Endothelial cell of umbilical vein (primary cell): Measurements from ENCODE around the gene CYP11A1. TPM values are rescaled to one million over a fixed set of nuclear protein-coding genes. Genes with fewer than 3 reads are reported as not detected.

ENCODE experiments used
- BruUV-seq: library from RNA; stranded (reverse); fragments of 400-500 nt; replicated peaks from 2 replicates; lab custom pipeline; 2021; lab: Mats Ljungman, UMichigan
- CTCF ChIA-PET: fragments of 300-600, 350-600 bp; sonication (Branson Sonifier 250); formaldehyde crosslinking; loops from one replicate; lab custom pipeline; 2021; ENCODE audit warnings: antibody characterized with exemption, inconsistent platforms; lab: Charles Lee
- POLR2A ChIA-PET: fragments of 300-600, 350-600 bp; sonication (Branson Sonifier 250); formaldehyde crosslinking; loops from one replicate; lab custom pipeline; 2021; ENCODE audit warnings: antibody characterized with exemption, inconsistent platforms; lab: Charles Lee
- DNase-seq: peaks from one replicate; pipeline ENCODE4 v3.0.0-alpha.2; 2011; ENCODE audit warnings: low read depth, low spot score
- FAIRE-seq: peaks from 2 replicates; lab custom pipeline; 2011; peaks lifted over from hg19 to GRCh38; lab: Jason Lieb, UNC
- H2AFZ ChIP-seq: 2 replicates; pipeline ENCODE4 v1.6.0; 2012; ENCODE audit warnings: low read depth, low read length, control low read depth, inconsistent platforms
- H3K27ac ChIP-seq: 2 replicates; pipeline ENCODE4 v1.5.1; 2011; ENCODE audit warnings: low read depth, mild to moderate bottlenecking, control low read depth, low read length, moderate library complexity; ENCODE audit not compliant: insufficient read depth
- H3K27me3 ChIP-seq, 2 experiments: 2 replicates each; pipeline versions ENCODE4 v1.6.0 to v1.6.1; 2011; ENCODE audit warnings: low read length in 2 of 2, mixed read lengths in 1 of 2; ENCODE audit not compliant: control insufficient read depth in 2 of 2, insufficient read depth in 2 of 2
- H3K36me3 ChIP-seq, 2 experiments: 2 replicates in 1 of 2; 3 replicates in 1 of 2; pipeline ENCODE4 v1.5.1; 2011; ENCODE audit warnings: low read length in 2 of 2, mild to moderate bottlenecking in 1 of 2, moderate library complexity in 1 of 2; ENCODE audit not compliant: control insufficient read depth in 2 of 2, insufficient read depth in 2 of 2; ENCODE audit errors: extremely low read depth in 1 of 2
- H3K4me1 ChIP-seq: 3 replicates; pipeline ENCODE4 v1.5.1; 2011; ENCODE audit warnings: mild to moderate bottlenecking, low read length; ENCODE audit not compliant: control insufficient read depth, insufficient read depth; ENCODE audit errors: extremely low read depth
- H3K4me2 ChIP-seq: 2 replicates; pipeline ENCODE4 v1.6.1; 2011; ENCODE audit warnings: low read length, control low read depth, mixed read lengths; ENCODE audit not compliant: insufficient read depth
- H3K4me3 ChIP-seq, 3 experiments: fragments of 200-600 bp in 1 of 3; sonication (generic), shearing (Covaris generic) in 1 of 3; replicated peaks in 1 of 3; 2 replicates each; pipeline ENCODE4 v1.5.1; 2011 to 2016; ENCODE audit warnings: control low read depth in 3 of 3, low read length in 3 of 3, mild to moderate bottlenecking in 2 of 3, inconsistent platforms in 1 of 3, low read depth in 1 of 3, moderate library complexity in 1 of 3; ENCODE audit not compliant: insufficient read depth in 1 of 3
- H3K79me2 ChIP-seq: 2 replicates; pipeline ENCODE4 v1.6.0; 2012; ENCODE audit warnings: low read length, inconsistent platforms; ENCODE audit not compliant: control insufficient read depth, insufficient read depth
- H3K9ac ChIP-seq: replicated peaks from 2 replicates; pipeline ENCODE3; 2011; ENCODE audit warnings: low read length, control low read depth; ENCODE audit not compliant: insufficient read depth; ENCODE audit errors: extremely low read depth
- H3K9me1 ChIP-seq: replicated peaks from 3 replicates; pipeline ENCODE4 v1.6.0; 2011; ENCODE audit warnings: mild to moderate bottlenecking, low read length; ENCODE audit not compliant: control insufficient read depth, insufficient read depth; ENCODE audit errors: extremely low read depth
- H3K9me3 ChIP-seq: replicated peaks from 2 replicates; pipeline ENCODE4 v1.5.1; 2012; ENCODE audit warnings: low read length, inconsistent platforms; ENCODE audit not compliant: control insufficient read depth, insufficient read depth
- H4K20me1 ChIP-seq: replicated peaks from 2 replicates; pipeline ENCODE3; 2011; ENCODE audit warnings: mild to moderate bottlenecking, low read length; ENCODE audit not compliant: control insufficient read depth, insufficient read depth; ENCODE audit errors: extremely low read depth
- CTCF ChIP-seq, 2 donors: IDR thresholded peaks; 1 replicate in 1 of 2; 2 replicates in 1 of 2; pipeline ENCODE4 v1.5.1; 2011; ENCODE audit warnings: low read length in 2 of 2, mild to moderate bottlenecking in 2 of 2, moderate library complexity in 2 of 2, control low read depth in 1 of 2, inconsistent platforms in 1 of 2, low read depth in 1 of 2; ENCODE audit not compliant: insufficient read depth in 1 of 2; ENCODE audit errors: extremely low read depth in 1 of 2
- EZH2 ChIP-seq: IDR thresholded peaks from 2 replicates; pipeline ENCODE4 v1.6.1; 2012; ENCODE audit warnings: borderline replicate concordance, low read depth, mild to moderate bottlenecking, moderate library complexity, low read length, inconsistent platforms; ENCODE audit not compliant: severe bottlenecking
- FOS ChIP-seq: IDR thresholded peaks from 2 replicates; pipeline ENCODE4 v1.6.1; 2011; ENCODE audit warnings: mild to moderate bottlenecking, low read length, moderate library complexity, borderline replicate concordance; ENCODE audit not compliant: insufficient read depth
- GATA2 ChIP-seq: IDR thresholded peaks from 2 replicates; pipeline ENCODE4 v1.7.0; 2011; ENCODE audit warnings: low read depth, mild to moderate bottlenecking, moderate library complexity, mixed read lengths, low read length; ENCODE audit not compliant: insufficient read length, insufficient read depth
- JUN ChIP-seq: IDR thresholded peaks from 2 replicates; pipeline ENCODE4 v1.6.1; 2011; ENCODE audit warnings: borderline replicate concordance, low read depth; ENCODE audit not compliant: insufficient read length, insufficient read depth
- MAX ChIP-seq: IDR thresholded peaks from 2 replicates; pipeline ENCODE4 v1.6.1; 2011; ENCODE audit not compliant: insufficient read depth, insufficient read length
- MYC ChIP-seq: IDR thresholded peaks from one replicate; pipeline ENCODE4 v1.6.1; 2011; ENCODE audit warnings: mild to moderate bottlenecking, low read depth, low read length
- POLR2A ChIP-seq: IDR thresholded peaks from 2 replicates; pipeline ENCODE4 v1.6.1; 2012; ENCODE audit warnings: low read depth, mild to moderate bottlenecking, control low read depth, low read length
- POLR2AphosphoS5 ChIP-seq: IDR thresholded peaks from 2 replicates; pipeline ENCODE4 v1.6.1; 2012; ENCODE audit warnings: low read depth, mild to moderate bottlenecking, control low read depth, low read length, moderate library complexity; ENCODE audit not compliant: insufficient read depth
- dilution Hi-C: fragments of 300-500 bp; cut with MboI; formaldehyde crosslinking; loops from one replicate; pipeline ENCODE4 v1.15.0; 2019; ENCODE audit warnings: low sequenced_read_pairs; ENCODE audit not compliant: extremely low pct_ligation_motif_present
- intact Hi-C: fragments of 100-400 bp; cut with micrococcal nuclease; formaldehyde crosslinking; loops from one replicate; pipeline ENCODE4 v1.10.0; 2022
- polyA plus RNA-seq, 4 experiments: library from polyadenylated mRNA; depleted of rRNA in 3 of 4; stranded (reverse) in 3 of 4; unstranded in 1 of 4; fragments of >200 nt; gene quantifications; 2 replicates each; pipeline versions ENCODE4 v1.2.1 to v1.2.3, GENCODE V29; 2011 to 2012; ENCODE audit warnings: missing spikeins in 1 of 4
- total RNA-seq: library from RNA; stranded (reverse); gene quantifications from 2 replicates; pipeline ENCODE4 v1.2.3, GENCODE V29; 2021

The CYP11A1 gene
- total and polyA plus RNA-seq, 2 donors (not counting 3 experiments of a cell fraction or from before 2014, with no cell fraction given), result 0.08 TPM; not detected in 1

GRCh38 chr15:74330861-74331408 is 36.5 kb downstream of the CYP11A1 start:
- no peaks in the 10 kb centered on the region for H4K20me1 ChIP-seq
- no peaks in the 10 kb centered on the region for H3K79me2 ChIP-seq
- H3K27me3 ChIP-seq, result peaks cover 0 to 1% of the 10 kb centered on the region in 2 experiments
- CTCF ChIA-PET, result interaction anchor here (1.5 to 3.4 kb wide), 5 partner anchors 8 to 283 kb away, joined by 4 to 13 read pairs (median 7); no protein-coding TSS in a partner anchor
- intact Hi-C loops (no loop called here), dilution Hi-C loops (no loop called here)
- no peak for TF ChIP-seq POLR2A
- no peak for TF ChIP-seq CTCF (IDR thresholded peaks at IDR 0.05; ENCODE audit: extremely low read depth in 1 of 2, insufficient read depth in 1 of 2, low read depth in 1 of 2, low read length in 2 of 2)
- no peak for TF ChIP-seq FOS
- TF ChIP-seq GATA2, result no peak
- TF ChIP-seq JUN, result no peak
- TF ChIP-seq MYC, result no peak
- TF ChIP-seq POLR2AphosphoS5, result no peak
- no peak for TF ChIP-seq EZH2
- TF ChIP-seq MAX, result no peak
- H3K9me3 ChIP-seq, result no peaks in the 10 kb centered on the region
- no peak overlapping the region for H3K27ac ChIP-seq
- H3K9ac ChIP-seq, result no peak overlapping the region
- no peaks in the 10 kb centered on the region for H3K9me1 ChIP-seq
- DNase-seq (no peak), FAIRE-seq (no peak)
- H3K4me3 ChIP-seq, result no peak overlapping the region
- H3K36me3 ChIP-seq, result no peaks in the 10 kb centered on the region
- H3K4me1 ChIP-seq, result no peaks in the 10 kb centered on the region
- BruUV-seq, result no TSS peak
- no peak overlapping the region for H3K4me2 ChIP-seq
- POLR2A ChIA-PET, result no interaction called here
- no peak overlapping the region for H2AFZ ChIP-seq
